Lower lobe of right lung (tissue), 2 donors: Measurements from ENCODE around the gene OSBPL9. TPM values are rescaled to one million over a fixed set of nuclear protein-coding genes. Genes with fewer than 3 reads are reported as not detected.

Experiments used
- ATAC-seq, 2 donors: fragments of 200-7000 bp; cut with Tn5 transposase; one replicate each; pipeline ENCODE4 v1.9.1; 2020 to 2022; ENCODE audit warnings: mild to moderate bottlenecking in 2 of 2, moderate library complexity in 2 of 2
- DNase-seq: peaks from one replicate; pipeline ENCODE4 v3.0.0-alpha.2; 2020
- H3K27ac ChIP-seq: fragments of 200-600 bp; one replicate; pipeline ENCODE4 v1.8.0; 2022
- H3K27me3 ChIP-seq: fragments of 200-600 bp; one replicate; pipeline ENCODE4 v1.8.0; 2022; ENCODE audit warnings: low read depth
- H3K36me3 ChIP-seq: fragments of 200-600 bp; one replicate; pipeline ENCODE4 v1.8.0; 2022; ENCODE audit warnings: mild to moderate bottlenecking
- H3K4me1 ChIP-seq: fragments of 200-600 bp; one replicate; pipeline ENCODE4 v1.8.0; 2022
- H3K4me3 ChIP-seq: fragments of 200-600 bp; one replicate; pipeline ENCODE4 v1.8.0; 2022; ENCODE audit warnings: mild to moderate bottlenecking
- H3K9me3 ChIP-seq: fragments of 200-600 bp; one replicate; pipeline ENCODE4 v1.8.0; 2022
- CTCF ChIP-seq: fragments of 200-600 bp; IDR thresholded peaks from one replicate; pipeline ENCODE4 v1.8.0; 2022; ENCODE audit warnings: antibody characterized with exemption, mild to moderate bottlenecking
- intact Hi-C: fragments of 100-400 bp; cut with DNase I; formaldehyde crosslinking; loops from one replicate; pipeline ENCODE4 v1.11.0; 2022
- total RNA-seq: library from RNA; stranded (reverse); fragmentation: NEBNext Ultra II Directional; extraction: Animal tissue kit (Norgen Biotek cat#: 25700); gene quantifications from one replicate; pipeline ENCODE4 v1.2.1, GENCODE V29; 2021
- donor health status: DM: no; HTN: yes; CAD: no; lungs with severe emphysema.

Gene OSBPL9
- total RNA-seq, 1 donor from 2014 or later, result 65.4 TPM

- H3K27ac ChIP-seq, result no peak overlapping the region
- H3K9me3 ChIP-seq, result no peaks in the 10 kb centered on the region
- peaks cover 5% of the 10 kb centered on the region for H3K4me1 ChIP-seq
- no peak for TF ChIP-seq CTCF
- H3K27me3 ChIP-seq, result no peaks in the 10 kb centered on the region
- ATAC-seq, result no peak
- H3K4me3 ChIP-seq, result no peak overlapping the region
- peaks cover 20% of the 10 kb centered on the region for H3K36me3 ChIP-seq
- DNase-seq, result no peak
- intact Hi-C loops, result no loop called here
Observed at GRCh38 chr1:51744506-51745303, 127.8 kb downstream of the OSBPL9 start.

DNA sequence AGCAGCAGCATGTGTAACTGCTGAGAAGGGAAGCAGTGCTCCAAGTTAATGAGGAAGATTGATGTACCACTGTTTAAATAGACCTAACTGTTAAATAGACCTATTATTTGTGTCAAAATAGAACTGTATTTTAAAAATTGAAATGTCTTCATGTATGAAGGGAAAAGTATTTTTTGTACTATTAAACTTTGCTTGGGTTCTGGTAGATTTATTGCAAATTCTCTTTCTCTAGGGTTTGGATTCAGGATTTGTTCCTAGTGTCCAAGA lies 128.3 kb downstream of the OSBPL9 start:
- no peak for TF ChIP-seq CTCF
- Histone ChIP-seq H3K4me3 (no peak overlapping the region), H3K27ac (no peak overlapping the region), H3K9me3 (no peaks in the 10 kb centered on the region), H3K4me1 (peaks cover 5% of the 10 kb centered on the region), H3K36me3 (peaks cover 20% of the 10 kb centered on the region), H3K27me3 (no peaks in the 10 kb centered on the region)
- intact Hi-C loops, result no loop called here
- ATAC-seq, result no peak
- DNase-seq, result no peak

DNA sequence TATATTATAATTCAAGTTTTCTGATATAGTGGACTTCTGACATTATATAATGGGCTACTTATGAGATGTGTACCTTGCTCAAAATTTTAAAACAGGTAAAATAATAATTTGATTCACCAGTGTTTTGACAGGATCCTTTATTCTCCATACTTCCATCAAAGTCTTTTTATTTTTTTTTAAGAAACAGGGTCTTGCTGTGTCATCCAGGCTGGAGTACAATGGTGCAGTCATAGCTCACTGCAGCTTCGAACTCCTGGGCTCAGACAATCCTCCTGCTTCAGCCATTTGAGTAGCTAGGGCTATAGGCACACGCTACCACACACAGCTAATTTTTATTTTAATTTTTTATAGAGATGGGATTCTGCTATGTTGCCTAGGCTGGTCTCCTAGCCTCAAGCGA lies 132.3 kb downstream of the OSBPL9 start:
- DNase-seq (no peak), ATAC-seq (no peak)
- Histone ChIP-seq H3K27ac (no peak overlapping the region), H3K27me3 (no peaks in the 10 kb centered on the region), H3K4me1 (no peaks in the 10 kb centered on the region), H3K36me3 (peaks cover 30% of the 10 kb centered on the region), H3K9me3 (no peaks in the 10 kb centered on the region), H3K4me3 (no peak overlapping the region)
- no peak for TF ChIP-seq CTCF
- intact Hi-C loops, result no loop called here

DNA sequence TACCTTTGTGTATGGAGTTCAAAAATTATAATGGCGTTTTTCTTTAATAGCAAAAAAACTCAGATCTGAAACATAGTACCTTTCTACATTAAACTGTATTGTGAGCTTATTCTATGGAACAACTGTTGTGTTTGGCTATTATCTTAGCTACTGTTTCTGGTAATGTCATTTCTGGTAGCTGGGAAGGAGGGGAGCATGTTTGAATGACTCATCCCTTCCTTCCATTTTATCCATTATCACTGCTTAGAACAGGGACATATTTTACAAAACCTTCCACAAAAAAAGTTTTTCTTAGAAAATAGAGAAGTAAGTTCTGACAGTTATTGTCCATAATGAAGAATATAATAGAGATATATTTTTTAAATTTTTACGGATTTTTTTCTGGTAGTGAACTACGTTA lies 133.3 kb downstream of the OSBPL9 start:
- no peaks in the 10 kb centered on the region for H3K9me3 ChIP-seq
- no peaks in the 10 kb centered on the region for H3K4me1 ChIP-seq
- no peaks in the 10 kb centered on the region for H3K27me3 ChIP-seq
- H3K27ac ChIP-seq, result no peak overlapping the region
- intact Hi-C loops, result no loop called here
- H3K36me3 ChIP-seq, result peaks cover 31% of the 10 kb centered on the region
- ATAC-seq (no peak), DNase-seq (no peak)
- no peak overlapping the region for H3K4me3 ChIP-seq
- TF ChIP-seq CTCF, result no peak

- DNase-seq (no peak), ATAC-seq (no peak)
- Histone ChIP-seq H3K27ac (no peak overlapping the region), H3K4me1 (no peaks in the 10 kb centered on the region), H3K27me3 (no peaks in the 10 kb centered on the region), H3K36me3 (peaks cover 36% of the 10 kb centered on the region), H3K4me3 (no peak overlapping the region), H3K9me3 (no peaks in the 10 kb centered on the region)
- TF ChIP-seq CTCF, result no peak
- intact Hi-C loops, result no loop called here
Observed at GRCh38 chr1:51750729-51751128, 133.8 kb downstream of the OSBPL9 start.
